Left lobe of liver (tissue), 2 donors: ENCODE data around the gene GABRQ. TPM values are rescaled to one million over a fixed set of nuclear protein-coding genes. Genes with fewer than 3 reads are reported as not detected.

Experiments used
- ATAC-seq: fragments of 200-7000 bp; cut with Tn5 transposase; one replicate; pipeline ENCODE4 v1.9.1; 2020; ENCODE audit warnings: mild to moderate bottlenecking, moderate library complexity
- DNase-seq: peaks from one replicate; pipeline ENCODE4 v3.0.0-alpha.2; 2020; ENCODE audit warnings: low spot score
- total RNA-seq: library from RNA; stranded (reverse); gene quantifications from one replicate; pipeline ENCODE4 v1.2.1, GENCODE V29; 2021
- donor health status: DM: no; HTN: no; CAD: no; lungs with moderate emphysema.
- donor health status: DM: no; HTN: yes; CAD: no.

Gene GABRQ
- not detected for total RNA-seq

DNA sequence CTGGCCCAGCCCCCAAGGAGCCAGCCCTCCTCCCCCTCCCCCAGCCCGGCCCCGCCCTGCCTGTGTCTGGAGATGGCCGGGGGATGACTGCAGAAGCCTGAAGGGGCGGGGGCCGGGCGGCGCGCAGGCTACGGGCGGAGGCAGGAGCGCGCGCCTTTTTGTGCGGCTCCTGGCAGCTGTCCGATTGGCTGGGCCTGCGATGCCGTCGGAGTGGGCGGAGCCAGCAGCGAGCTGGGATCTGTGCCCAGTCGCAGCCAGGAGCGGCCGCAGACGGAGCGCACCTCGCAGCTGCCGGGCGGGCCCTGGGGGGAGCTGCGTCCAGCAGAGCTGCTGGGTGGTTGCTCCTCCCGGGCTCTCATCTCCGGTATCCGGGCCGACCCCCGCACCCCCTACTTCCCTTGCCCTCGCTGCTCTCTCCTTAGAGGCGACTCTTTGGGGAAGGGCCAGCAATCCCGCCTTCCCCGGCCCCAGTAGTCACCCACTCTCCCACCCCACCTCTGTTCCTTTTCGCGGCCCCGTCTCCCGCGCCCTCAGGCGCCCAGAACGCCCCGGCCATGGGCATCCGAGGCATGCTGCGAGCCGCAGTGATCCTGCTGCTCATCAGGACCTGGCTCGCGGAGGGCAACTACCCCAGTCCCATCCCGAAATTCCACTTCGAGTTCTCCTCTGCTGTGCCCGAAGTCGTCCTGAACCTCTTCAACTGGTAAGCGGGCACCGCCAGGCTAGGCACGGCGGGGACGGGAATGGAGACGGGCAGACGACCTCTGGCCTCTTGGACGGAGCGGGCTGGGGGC is at the start of gene GABRQ:
Gene GABRQ (plus strand): TSS at position 247 of the 794 bp plus-strand sequence. CDS start 308 bp downstream, at position 555.
- peak; percentile 66 for ATAC-seq
- no peak for DNase-seq

DNA sequence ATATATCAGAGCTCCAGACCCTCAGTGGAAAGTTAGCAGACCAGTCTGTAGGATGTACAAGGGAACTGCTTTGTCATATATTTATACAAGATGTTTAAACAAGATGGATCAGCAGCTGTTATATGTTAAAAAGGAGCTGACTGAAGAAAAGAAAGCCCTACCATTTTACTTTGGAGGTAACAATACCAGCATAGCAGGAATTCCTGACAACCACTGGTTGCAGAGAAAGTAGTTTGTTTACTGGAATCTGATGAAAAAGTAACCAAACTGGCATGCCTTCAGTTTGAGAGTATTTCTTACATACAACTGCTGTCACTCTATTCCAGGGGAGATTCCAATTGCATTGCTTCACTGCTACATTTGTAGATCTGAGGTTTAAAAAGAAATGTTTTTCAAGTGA is 49.5 kb upstream of the GABRQ start:
- ATAC-seq, result no peak
- no peak for DNase-seq

DNA sequence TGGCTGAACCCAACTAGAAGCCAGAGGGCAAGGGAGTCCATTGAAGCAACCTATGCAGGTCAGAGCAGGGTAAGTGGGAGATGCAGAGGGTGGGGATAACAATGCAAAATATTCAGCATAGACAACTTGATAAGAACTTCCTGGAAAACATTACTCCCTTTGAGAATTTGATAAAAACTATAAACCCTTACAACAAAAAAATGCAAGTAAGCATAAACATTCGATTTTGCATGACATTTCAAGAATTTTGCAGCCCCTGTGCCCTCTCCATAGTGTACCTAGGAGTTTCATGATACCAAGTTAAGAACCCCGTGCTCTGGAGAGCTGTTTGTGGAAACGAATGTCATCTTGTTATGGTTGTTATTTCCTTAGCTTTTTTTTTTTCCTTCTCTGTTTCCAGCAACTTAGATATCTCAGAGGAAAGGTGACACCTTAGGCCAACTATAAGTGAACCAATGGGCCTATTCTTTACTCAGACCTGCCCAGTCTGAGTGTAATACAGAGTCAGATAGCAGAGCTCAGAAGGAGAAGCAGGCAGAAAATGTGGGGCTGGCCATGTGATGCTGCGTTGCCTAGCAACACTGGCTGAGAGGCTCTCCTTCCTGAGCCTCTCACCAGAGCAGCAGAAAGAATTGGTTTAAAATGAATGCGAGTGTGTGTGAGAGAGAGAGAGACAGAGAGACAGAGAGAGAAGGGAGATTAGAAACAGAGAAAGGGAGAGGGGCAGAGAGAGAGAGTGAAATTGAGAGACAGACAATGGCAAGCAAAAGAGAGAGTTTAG is 36.7 kb upstream of the GABRQ start:
- DNase-seq (no peak), ATAC-seq (no peak)

DNA sequence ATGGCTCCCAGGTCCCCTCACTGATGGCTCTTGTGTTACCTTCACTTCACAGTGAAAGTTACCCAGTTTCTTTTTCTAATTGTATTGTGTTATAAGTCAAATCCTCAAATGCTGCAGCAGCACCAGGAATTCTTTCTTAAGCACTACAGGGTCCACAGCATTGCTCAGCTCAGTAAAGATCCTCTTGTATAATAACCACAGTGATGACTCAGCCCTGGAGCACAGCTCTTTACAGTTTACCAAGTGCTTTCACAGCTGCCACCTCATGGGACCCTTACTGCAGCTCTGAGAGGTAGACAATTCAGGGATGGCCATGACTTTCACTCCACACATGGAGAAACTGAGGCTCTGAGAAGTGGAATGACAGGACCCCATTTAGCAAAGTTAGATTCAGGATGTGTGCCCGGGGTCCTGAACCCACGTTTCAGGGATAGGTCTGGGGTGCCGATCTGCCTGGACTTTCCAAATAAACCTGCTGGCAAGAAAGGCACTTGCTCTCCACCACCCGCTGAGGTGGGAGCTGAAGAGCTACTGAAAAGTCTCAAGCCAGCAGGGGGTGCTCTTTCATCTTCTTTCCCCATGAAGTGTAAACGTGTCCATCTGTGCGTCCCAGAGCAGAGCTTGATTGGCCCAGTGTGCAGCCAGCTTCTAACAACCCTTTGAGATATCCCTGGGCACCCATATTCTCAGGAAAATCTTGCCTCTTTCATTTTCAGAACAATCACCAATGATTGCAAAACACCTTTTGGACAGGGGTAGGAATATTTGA is 35.7 kb upstream of the GABRQ start:
- ATAC-seq, result no peak
- no peak for DNase-seq

DNA sequence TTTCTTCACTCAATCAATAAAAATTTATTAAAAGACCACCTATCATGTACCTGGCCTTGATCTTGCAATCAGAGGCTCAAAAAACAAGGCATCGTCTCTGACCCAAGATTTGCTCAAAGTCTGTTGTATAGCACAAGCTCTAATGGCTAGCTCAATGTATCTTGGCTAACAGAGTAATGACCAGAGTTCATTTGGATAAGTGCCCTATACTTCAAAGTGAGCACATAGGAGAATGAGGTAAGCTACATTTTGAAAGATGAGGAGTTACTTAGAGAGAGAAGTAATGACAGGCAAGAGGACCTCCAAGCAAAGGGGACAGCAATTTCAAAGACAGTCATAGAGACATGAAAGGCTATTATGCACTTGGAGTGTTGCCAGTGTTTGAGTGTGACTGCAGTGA is 22.9 kb upstream of the GABRQ start:
- no peak for DNase-seq
- peak; percentile 60 for ATAC-seq

DNA sequence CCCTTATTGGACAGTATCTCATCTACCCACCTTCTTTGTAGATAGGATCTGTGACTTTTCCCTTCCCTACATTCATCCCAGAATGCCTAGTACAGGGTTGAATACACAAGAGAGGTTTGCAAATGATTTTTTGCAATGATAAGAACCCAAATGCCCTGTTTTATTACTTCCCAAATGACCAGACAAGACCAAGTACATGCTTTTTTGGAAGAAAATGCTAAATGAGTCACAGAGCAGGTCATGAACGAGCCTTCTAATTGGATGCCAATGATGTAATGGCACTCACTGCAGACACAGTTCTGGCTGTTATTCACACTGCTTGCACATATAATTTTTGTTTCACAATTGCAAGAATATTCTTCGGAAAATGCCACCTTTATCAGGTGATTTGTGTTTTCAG is 17.8 kb upstream of the GABRQ start:
- DNase-seq (no peak), ATAC-seq (no peak)

DNA sequence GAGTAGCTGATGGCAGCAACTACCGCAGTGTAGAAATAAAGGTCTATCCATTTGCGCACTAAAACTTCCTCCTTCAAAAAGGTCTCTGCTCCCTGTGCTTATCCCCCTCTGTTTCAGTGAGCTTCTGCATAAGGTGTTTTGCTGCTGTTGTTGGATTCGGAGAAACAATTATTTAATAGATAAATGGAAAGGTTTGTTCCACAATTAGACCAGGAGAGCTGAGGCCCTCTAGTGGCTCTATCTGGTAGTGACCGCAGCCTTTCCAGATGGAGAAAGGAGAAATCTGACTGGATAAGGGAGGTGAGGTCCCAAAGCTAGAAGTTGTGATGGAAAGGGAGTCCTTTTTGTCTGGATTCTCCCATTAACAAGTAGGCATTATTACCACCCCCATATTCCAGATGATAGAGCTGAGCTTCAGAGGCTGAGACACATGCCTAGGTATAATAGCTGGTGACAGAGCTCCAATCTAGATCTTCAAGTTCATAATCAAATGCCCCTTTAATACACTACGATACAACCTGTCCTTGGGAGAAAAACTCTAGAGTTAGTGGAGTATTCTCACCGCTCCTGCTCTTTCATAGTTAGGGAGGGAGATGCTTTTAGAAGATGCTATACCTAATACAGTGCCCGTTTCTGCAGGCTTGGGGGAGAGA is 5.1 kb upstream of the GABRQ start:
- DNase-seq (peak; percentile 46), ATAC-seq (peak; percentile 83)

DNA sequence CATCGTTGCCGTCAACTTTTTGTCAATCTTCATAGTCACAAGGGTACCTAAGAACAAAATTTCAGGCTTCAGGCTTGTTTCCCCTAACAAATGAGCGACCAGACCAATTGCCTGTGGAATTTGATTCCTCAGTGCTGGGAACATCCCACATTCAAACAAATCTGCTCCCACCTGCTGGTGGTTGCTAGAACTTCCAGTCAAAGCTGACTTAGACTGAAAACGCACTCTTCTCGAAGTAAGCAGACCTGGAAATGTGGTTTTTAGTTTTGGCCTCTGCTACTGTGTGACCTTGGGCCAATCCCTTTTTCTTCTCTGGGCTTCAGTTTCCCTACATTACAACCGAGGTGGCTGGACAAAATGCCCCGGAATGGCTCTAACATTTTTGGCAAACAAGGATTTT is 1.8 kb upstream of the GABRQ start:
- DNase-seq (no peak), ATAC-seq (peak; percentile 82)

DNA sequence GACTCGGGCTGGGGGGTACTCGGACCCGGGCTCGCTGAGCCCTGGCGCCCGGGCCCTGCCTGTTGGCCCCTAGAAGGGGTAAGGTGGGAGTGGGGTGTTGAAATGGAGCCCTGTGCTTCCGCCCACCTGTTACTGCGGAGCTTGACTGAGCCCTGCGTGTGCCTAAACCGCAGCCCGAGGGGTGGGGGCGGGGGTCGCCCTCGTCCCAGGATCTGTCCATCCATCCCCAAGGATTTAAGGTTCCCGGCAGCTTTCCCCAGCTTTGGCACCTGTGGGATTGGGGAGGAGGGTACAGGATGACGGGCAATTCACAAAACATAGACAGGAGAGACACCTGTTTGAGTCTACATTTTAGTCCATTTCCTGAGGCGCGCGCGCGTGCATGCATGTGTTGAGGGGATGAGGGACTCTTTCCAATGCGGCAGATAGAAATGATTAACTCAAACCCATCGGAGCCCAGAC is 779 bp downstream of the GABRQ start:
- DNase-seq (no peak), ATAC-seq (peak; percentile 42)

DNA sequence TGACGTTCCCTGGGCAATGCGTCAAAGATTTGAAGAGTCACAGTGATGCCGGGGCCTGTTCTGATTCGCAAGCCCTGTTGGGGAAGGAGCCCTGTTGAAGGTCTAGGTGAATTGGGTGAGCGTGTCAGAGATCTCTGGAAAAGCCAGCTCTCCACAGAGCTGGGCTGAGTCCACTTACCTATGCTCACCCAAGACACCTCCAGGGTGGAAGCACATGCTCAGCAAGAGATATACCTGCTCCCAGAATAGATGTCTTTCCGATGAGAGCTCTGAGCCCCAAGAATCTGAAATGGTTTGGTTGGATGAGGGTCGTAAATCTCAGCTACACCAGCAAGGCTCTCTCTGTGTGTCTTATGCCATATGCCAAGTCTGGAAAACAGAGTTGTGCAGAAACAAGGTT is 1.7 kb downstream of the GABRQ start:
- ATAC-seq (no peak), DNase-seq (no peak)

DNA sequence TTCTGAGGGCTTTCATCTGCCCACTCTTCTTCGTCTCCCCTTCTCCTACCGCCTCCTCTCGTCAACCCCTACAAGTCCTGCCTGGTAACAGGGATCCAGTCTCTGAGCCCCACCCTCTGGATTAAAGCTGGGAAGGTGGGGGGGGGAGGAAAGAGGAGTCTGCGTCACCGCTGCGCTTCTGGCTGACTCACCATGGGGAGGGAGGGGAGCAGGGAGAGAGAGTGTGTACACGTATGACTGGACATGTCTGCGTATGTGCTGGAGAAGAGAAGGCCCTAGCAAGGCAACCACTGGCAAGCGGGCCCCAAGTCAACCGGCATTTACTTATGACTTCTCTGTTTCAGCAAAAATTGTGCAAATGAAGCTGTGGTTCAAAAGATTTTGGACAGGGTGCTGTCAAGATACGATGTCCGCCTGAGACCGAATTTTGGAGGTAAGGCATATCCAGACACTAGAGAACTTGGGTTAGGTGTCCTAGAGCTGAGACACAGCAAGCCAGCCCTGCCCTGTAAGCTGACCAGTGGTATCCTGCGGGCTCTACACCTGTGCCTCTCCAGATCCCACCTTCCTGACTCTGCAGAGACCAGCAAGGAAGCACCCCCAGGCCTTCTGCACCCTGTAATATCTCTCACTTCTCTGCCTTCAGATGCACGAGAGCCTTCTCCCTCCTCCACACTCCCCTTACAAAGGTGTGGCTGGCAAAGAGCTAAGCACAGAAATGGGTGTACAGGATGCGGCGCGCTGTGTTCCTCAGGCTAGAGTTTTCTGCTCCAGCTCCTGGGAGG is 2.5 kb downstream of the GABRQ start:
- no peak for ATAC-seq
- no peak for DNase-seq

DNA sequence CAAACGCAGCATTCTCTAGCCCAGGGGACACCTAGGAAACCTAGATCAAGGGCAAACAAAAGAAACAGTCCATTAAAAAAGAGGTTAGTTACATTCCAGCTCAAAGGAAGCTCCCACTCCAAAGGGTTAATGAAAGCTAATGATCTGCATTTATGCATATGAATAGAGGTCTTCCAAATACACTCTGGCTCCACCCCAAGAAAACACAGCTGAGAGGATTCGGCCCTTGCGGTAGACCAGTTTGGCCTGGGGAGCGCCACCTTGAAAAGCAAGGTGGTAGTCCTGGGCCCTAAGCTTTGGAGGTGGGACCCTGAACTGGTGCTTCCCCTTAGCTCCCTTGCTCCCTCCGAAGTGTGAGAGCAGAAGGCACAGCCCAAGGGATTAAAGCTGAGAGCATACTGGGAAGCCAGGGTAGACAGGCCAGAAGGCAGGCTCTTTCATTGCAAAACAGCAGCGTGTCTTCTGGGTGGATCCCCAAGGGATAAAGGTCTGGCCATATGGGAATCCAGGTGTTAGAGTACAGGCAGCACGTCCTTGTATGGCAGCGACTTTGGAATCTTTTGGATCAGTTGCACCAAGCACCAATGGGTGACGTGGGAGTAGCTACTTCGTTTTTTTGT is 3.7 kb downstream of the GABRQ start:
- DNase-seq, result no peak

DNA sequence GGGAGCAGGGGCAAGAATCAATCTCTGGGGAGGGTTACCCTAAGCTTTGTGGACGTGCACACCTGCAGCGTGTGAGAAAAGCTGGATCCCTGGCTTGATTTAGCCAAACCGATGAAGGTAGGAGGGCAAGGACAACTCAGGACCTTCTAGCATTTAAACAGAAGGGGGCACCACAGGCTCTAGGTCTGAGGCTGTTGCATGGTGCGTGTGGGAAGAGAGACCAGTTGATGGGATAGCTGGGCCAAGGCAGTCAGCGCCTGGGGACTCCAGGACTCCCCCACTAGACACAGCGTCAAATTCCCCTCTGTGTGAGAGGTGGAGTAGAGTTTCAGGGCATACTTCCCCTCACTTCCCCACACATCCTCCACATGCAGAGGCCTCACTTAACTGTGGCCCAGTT is 4.3 kb downstream of the GABRQ start:
- ATAC-seq, result peak; percentile 87

More for the DNA sequence above, 3.7 kb downstream of the GABRQ start:
- no peak for ATAC-seq

DNA sequence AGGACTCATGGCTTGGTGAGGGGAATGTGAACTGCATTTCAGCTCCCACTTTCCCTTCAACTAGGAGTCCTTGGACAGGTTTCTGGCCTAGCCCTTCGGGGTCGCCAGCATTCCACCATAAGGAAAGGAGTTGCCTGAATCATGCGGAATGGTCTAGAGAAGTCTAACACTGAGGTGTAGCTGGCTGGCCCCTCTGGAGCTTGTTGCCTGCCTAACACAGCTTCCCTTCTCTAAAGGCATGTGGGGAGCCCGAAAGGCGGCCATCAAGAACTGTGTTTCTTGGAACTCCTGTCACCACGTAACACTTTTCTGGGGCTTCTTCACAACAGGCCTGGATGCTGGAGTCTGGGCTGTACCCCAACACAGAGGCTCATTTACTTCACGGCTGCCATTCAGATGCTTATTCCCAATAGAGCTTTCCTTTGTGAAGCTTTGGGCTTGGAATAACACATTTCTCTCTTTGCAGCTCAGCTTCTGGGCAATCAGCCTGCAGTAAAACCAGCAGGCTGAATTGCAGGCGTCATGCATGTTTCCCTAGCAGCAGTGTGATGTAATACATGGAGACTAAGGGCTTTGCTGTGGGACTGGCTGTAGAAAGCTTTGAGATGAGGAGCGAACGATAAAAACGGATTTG is 5.4 kb downstream of the GABRQ start:
- ATAC-seq (no peak), DNase-seq (no peak)

More for the DNA sequence above, 4.3 kb downstream of the GABRQ start:
- no peak for DNase-seq

DNA sequence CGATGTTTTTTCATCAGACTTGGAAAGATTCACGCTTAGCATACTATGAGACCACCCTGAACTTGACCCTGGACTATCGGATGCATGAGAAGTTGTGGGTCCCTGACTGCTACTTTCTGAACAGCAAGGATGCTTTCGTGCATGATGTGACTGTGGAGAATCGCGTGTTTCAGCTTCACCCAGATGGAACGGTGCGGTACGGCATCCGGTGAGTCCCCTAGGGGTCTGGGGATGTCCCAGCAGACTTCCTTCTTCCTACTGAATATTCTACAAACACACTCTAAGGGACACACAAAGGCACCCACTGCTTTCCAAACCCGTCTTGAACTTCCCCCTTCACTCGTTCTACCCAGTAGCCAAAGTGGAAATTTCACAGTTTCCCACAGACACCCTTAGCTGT is 9.3 kb downstream of the GABRQ start:
- no peak for ATAC-seq
- no peak for DNase-seq

DNA sequence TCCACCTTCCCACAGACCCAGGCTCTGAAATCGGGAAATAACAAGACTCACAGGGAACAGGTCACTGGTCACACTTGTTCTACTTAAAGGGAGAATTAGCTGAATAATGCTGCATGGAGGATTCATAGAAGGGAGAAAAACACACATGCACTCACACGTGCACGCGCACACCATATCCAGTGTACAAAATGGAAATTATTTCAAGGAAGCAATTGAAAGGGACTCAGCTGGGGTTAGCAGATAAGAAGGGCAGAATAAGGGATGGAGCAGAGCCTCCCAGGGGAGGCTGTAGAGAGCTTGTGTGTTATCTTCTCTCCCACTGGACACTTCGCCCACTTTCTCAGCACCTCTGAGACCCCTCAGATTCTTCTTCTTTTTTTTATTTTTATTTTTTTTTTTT is 10.3 kb downstream of the GABRQ start:
- no peak for ATAC-seq
- no peak for DNase-seq

DNA sequence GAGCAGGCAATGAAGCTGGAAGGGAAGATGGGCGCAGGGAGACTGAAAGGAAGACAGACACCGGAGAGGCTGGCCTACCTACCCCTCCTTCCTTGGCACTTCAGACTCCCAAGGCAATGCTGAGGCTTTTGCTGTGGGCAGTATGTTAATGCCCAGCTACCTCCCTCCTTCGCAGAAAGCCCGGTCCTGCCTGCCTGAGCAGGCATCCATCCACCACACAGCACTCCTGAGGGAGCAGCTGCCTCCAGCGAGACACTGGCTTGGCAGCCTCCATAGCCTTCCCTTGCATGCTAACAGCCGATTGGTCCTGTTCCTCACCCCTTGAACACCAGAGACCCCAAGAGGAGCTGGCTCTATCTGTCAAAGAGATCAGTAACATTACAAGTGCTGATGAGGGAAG is 14.4 kb downstream of the GABRQ start:
- DNase-seq (no peak), ATAC-seq (no peak)

DNA sequence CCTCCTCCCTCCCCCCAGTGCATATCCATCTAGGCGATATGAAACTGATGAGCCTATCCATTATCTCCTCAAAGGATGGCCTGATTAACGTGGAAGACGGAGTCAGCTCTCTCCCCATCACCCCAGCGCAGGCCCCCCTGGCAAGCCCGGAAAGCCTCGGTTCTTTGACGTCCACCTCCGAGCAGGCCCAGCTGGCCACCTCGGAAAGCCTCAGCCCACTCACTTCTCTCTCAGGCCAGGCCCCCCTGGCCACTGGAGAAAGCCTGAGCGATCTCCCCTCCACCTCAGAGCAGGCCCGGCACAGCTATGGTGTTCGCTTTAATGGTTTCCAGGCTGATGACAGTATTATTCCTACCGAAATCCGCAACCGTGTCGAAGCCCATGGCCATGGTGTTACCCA is 14.8 kb downstream of the GABRQ start:
- ATAC-seq, result no peak
- no peak for DNase-seq

DNA sequence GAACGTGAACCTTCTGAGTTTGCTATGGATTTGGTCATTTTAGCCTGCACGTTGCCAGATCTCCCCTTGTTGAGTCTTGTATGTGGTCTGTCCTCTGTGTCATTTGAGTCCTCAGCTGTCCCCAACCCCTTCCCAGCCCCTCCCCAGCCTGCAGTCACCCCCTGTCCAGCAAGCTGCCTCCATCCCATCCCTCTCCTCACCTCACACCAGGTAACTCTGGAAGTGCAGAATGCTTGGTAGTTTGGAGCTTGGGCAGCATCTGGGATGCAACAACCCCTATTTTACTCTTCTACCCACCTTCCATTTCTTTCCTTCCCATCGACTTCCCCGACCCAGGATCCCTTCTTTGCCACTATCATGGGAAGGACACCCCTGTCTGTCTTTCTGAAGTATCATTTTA is 18.4 kb downstream of the GABRQ start:
- DNase-seq, result no peak
- no peak for ATAC-seq
